Activated CD8-positive, alpha-beta memory T cell treated with anti-CD3 and anti-CD28 coated beads, Interleukin-2, amount 50 U/mL, for 1 hour (primary cell): Measurements from ENCODE around the gene EMSY.

Experiments
- DNase-seq: peaks from one replicate; pipeline ENCODE4 v3.0.0-alpha.2; 2020; ENCODE audit errors: extremely low read depth

EMSY gene

GRCh38 chr11:76596652-76597051, 151.8 kb downstream of the EMSY start:
- DNase-seq: no peak

GRCh38 chr11:76597533-76598425, 153.0 kb downstream of the EMSY start:
- DNase-seq: no peak

- no peak for DNase-seq
Measured at GRCh38 chr11:76598426-76598839, 153.6 kb downstream of the EMSY start.

GRCh38 chr11:76599041-76600013, 154.5 kb downstream of the EMSY start:
- no peak for DNase-seq

GRCh38 chr11:76600124-76600655, 155.4 kb downstream of the EMSY start:
- no peak for DNase-seq

GRCh38 chr11:76601272-76601671, 156.5 kb downstream of the EMSY start:
- no peak for DNase-seq

- DNase-seq: no peak
Measured at GRCh38 chr11:76601724-76602123, 156.9 kb downstream of the EMSY start.

- no peak for DNase-seq
Measured at GRCh38 chr11:76602431-76602861, 157.6 kb downstream of the EMSY start.
